HK-2 (cell line): ENCODE data around the gene MRPS21.
"Not testable (repeated sequence)": the region's sequence is repeated elsewhere in the genome, so short reads cannot be mapped to it uniquely, and the experiment has no call there.

ENCODE experiments used
- DNase-seq: peaks from one replicate; pipeline ENCODE4 v3.0.0-alpha.2; 2018; ENCODE audit not compliant: unreplicated experiment

Gene MRPS21

GRCh38 chr1:150281758-150282557 is 11.7 kb upstream of the MRPS21 start, which contains the start of gene CIART:
Gene CIART, plus strand, starts transcription at chr1:150282554. Its CDS starts 714 bp downstream, at chr1:150283268.
- DNase-seq, result peak; percentile 95

- no peak for DNase-seq
These were observed 11.1 kb upstream of the MRPS21 start for GRCh38 chr1:150282558-150282958.

DNA sequence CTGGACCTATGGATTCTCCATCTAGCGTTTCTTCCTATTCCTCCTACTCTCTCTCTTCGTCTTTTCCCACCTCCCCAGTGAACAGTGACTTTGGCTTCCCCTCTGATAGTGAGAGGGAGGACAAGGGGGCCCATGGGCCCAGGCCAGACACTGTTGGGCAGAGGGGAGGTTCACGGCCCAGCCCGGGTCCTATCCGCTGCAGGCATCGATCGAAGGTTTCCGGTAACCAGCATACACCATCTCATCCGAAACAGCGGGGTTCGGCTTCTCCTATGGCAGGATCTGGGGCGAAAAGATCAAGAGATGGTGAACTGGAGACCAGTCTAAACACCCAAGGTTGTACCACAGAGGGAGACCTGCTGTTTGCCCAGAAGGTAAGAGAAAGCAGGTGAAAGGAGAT is 10.4 kb upstream of the MRPS21 start:
- no peak for DNase-seq

- DNase-seq, result no peak
These were observed 5.3 kb upstream of the MRPS21 start for GRCh38 chr1:150288382-150288781.

DNA sequence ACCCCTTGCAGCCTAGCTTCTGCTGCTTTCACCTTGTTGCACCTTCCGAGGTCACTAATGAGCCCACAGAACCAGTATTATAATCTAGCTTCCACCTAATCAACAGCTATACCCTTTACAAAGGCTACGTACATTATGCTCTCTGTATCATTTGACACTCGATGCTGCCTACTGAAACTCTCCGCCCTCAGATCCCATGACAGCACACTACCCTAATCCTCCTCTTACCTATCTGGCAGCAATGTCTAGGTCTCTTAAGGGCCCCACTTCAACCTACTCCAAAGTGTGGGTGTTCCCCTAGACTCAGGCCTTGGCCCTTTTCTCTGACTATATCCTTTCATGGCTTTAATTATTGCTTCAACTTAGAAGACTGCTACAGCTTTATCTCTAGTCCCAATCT is 4.8 kb upstream of the MRPS21 start:
- DNase-seq, result no peak

DNA sequence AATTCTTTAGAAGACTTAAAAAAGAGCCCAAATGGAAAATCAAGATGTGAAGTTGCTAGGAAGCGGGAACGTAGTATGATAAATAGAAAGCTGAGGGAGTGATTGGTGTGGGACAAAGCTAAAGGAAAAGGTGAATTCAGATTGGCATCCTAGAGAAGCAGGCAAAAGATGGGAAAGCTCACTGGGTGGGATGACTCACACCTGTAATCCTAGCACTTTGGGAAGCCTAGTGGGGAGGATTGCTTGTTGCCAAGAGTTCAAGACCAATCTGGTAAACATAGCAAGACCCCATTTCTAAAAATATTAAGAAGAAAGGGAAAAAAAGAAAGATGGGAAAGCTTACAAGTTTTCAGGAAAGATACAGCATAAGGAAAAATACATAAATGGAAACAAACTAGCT is 1.8 kb downstream of the MRPS21 start:
- no peak for DNase-seq

DNA sequence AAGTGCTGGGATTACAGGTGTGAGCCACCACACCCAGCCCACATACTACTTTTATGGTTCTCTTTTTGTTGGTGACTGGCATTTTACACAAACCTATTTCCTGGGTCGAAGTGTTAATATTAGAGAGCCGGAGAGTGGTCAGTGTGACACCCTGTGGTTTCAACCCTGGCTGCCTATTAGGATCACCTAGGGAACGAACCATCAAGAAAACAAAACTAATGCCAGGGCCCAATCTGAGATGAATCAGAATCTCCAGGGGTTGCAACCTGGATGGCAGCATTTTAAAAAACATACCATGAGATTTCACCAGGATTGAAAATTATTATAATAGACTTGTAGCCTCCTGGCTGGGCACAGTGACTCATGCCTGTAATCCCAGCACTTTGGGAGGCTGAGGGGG is 6.1 kb downstream of the MRPS21 start:
- DNase-seq, result no peak

GRCh38 chr1:150302338-150302737 is 8.7 kb downstream of the MRPS21 start:
- no peak for DNase-seq

- no peak for DNase-seq
These were observed 9.2 kb downstream of the MRPS21 start for GRCh38 chr1:150302902-150303301.

GRCh38 chr1:150308585-150308984 is 14.9 kb downstream of the MRPS21 start:
- DNase-seq, result not testable (repeated sequence)

DNA sequence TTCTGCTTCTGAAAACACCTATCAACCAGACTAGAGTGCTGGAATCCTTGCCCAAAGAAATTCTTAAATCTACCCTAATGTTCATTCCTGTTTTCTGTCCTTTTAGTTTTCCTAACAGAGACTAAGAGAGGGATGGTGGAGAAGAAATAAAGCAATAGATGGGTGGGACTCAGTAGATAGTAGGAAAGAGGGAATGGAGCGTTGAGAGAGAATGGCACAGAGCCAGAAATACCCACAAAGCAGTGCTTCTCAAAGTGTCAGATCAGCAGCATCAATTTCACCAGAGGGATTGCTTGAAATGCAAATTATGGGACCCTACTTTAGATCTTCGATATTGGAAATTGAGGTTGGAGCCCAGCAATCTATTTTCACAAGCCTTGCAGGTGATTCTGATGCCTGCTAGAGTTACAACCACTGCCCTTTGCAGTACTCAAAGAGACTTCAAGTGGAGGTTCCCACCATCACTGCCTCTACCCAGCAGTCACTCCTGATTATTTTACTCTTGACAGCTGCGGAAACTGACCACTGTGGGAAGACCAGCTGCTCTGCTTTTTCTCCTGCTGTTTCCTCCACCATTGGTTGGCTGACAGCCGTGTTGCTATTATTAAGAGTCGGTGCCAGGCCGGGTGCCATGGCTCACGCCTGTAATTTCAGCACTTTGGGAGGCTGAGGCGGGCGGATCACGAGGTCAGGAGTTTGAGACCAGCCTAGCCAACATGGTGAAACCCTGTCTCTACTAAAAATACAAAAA is 16.3 kb downstream of the MRPS21 start:
- DNase-seq, result no peak

- no peak for DNase-seq
These were observed 18.1 kb downstream of the MRPS21 start for GRCh38 chr1:150311762-150312161.

GRCh38 chr1:150314691-150315090 is 21.0 kb downstream of the MRPS21 start:
- not testable (repeated sequence) for DNase-seq

- no peak for DNase-seq
These were observed 27.0 kb downstream of the MRPS21 start for GRCh38 chr1:150320667-150320978.

DNA sequence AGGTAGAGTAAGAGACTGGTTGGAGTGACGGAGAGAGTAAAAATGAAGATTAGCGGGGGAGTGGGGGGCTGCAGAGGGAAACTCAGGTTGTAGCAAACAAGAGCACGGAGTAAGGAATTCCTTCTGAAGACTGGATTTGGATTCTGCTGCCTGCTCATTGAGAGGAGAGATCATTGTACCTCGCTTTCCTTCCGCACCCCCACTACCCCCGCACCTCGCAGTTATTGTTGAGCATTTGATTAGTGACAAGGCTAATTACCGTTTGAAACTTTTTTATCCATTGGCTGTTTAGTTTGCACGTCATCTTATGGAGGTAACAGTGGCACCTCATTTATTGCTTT is 28.1 kb downstream of the MRPS21 start:
- peak; percentile 8 for DNase-seq

GRCh38 chr1:150322310-150322709 is 28.6 kb downstream of the MRPS21 start:
- DNase-seq, result no peak

GRCh38 chr1:150332651-150333290 is 39.1 kb downstream of the MRPS21 start:
- no peak for DNase-seq

DNA sequence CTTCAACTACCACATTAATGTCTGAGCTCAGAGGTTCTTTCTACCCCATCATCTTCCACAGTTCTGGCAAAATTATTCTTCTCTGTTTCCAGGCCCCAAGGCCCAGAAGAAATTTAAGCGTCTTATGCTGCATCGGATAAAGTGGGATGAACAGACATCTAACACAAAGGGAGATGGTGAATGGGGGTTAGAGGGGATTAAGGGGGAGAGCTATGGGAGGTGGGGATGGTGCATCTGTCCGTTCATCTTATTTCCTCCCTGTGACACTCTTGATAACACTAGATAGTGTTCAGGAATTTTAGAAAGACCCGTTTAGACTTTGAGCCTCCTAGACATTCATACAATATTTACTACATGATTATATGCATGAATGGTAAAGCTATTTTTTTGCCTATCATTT is 52.7 kb downstream of the MRPS21 start:
- no peak for DNase-seq

DNA sequence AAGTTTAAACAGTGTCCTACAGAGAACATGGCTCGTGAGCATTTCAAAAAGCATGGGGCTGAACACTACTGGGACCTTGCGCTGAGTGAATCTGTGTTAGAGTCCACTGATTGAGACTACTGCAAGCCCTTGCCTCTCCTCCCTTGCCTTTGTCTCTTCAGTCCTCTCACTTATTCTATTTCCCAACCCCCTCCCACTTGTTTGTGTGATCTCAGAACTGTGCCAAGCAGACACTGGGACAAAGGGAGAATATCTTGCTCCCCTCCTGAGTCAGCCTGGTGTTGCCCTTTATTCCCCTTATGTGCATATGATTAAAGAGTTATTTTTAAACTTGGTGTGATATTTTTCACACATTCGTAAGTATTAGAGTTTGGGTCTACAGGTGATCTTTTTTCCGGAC is 59.2 kb downstream of the MRPS21 start:
- no peak for DNase-seq
